GM12878 (cell line): ENCODE results near the gene IPO11. TPM values are rescaled to one million over a fixed set of nuclear protein-coding genes. Genes with fewer than 3 reads are reported as not detected.

Experiments
- ATAC-seq: fragments of 200-7000 bp; cut with Tn5 transposase; 3 replicates; pipeline ENCODE4 v1.9.1; 2020; ENCODE audit warnings: mild to moderate bottlenecking, moderate library complexity
- BruUV-seq: library from RNA; stranded (reverse); fragments of 400-500 nt; replicated peaks from 2 replicates; lab custom pipeline; 2021; lab: Mats Ljungman, UMichigan
- CTCF ChIA-PET: fragments of 300-600 bp; sonication (Branson Sonifier 250); formaldehyde crosslinking; extraction: SDS; loops from one replicate; lab custom pipeline; 2021; ENCODE audit warnings: inconsistent platforms; lab: Yijun Ruan, JAX
- POLR2A ChIA-PET: fragments of 350-600 bp; formaldehyde crosslinking; extraction: SDS; loops from one replicate; lab custom pipeline; 2021; ENCODE audit warnings: inconsistent platforms; lab: Charles Lee
- RAD21 ChIA-PET: fragments of 300-600 bp; sonication (Branson Sonifier 250); formaldehyde crosslinking; loops from one replicate; lab custom pipeline; 2023; ENCODE audit warnings: antibody characterized with exemption; ENCODE audit not compliant: unreplicated experiment; lab: Charles Lee
- SMC1A ChIA-PET: fragments of 300-600 bp; sonication (Branson Sonifier 250); formaldehyde crosslinking; loops from one replicate; lab custom pipeline; 2023; ENCODE audit not compliant: unreplicated experiment, uncharacterized antibody; lab: Charles Lee
- DNase-seq: peaks from one replicate; pipeline ENCODE4 v3.0.0-alpha.2; 2011; ENCODE audit warnings: low read depth, low spot score
- FAIRE-seq: peaks from 3 replicates; lab custom pipeline; 2011; peaks lifted over from hg19 to GRCh38; lab: Jason Lieb, UNC
- H2AFZ ChIP-seq: 2 replicates; pipeline ENCODE4 v1.6.0; 2011; ENCODE audit warnings: low read depth, low read length, control low read depth; ENCODE audit not compliant: control insufficient read depth
- H3K27ac ChIP-seq: 2 replicates; pipeline ENCODE4 v1.5.1; 2011; ENCODE audit warnings: control low read depth; ENCODE audit not compliant: control insufficient read depth, insufficient read depth
- H3K27me3 ChIP-seq, 2 experiments: replicated peaks in 1 of 2; 2 replicates each; pipeline versions ENCODE4 v1.6.0 to v1.6.1; 2011; ENCODE audit warnings: low read length in 1 of 2; ENCODE audit not compliant: control insufficient read depth in 2 of 2, insufficient read depth in 2 of 2
- H3K36me3 ChIP-seq, 2 experiments: 2 replicates each; pipeline ENCODE4 v1.5.1; 2011; ENCODE audit warnings: low read length in 1 of 2; ENCODE audit not compliant: control insufficient read depth in 2 of 2, insufficient read depth in 2 of 2
- H3K4me1 ChIP-seq: 2 replicates; pipeline ENCODE4 v1.6.1; 2011; ENCODE audit warnings: mild to moderate bottlenecking, low read length, moderate library complexity, mixed read lengths; ENCODE audit not compliant: control insufficient read depth, insufficient read depth
- H3K4me2 ChIP-seq: 2 replicates; pipeline ENCODE4 v1.6.0; 2011; ENCODE audit warnings: control low read depth; ENCODE audit not compliant: control insufficient read depth, insufficient read depth
- H3K4me3 ChIP-seq: fragments of 200-600 bp; sonication (generic); 2 replicates; pipeline ENCODE4 v1.5.1; 2016
- H3K79me2 ChIP-seq: 2 replicates; pipeline ENCODE4 v1.6.0; 2011; ENCODE audit warnings: low read length; ENCODE audit not compliant: control insufficient read depth, insufficient read depth
- H3K9ac ChIP-seq: 2 replicates; pipeline ENCODE4 v1.8.0; 2011; ENCODE audit warnings: low read length, control low read depth, mixed read lengths; ENCODE audit not compliant: control insufficient read depth, insufficient read depth
- H3K9me3 ChIP-seq: replicated peaks from 3 replicates; pipeline ENCODE4 v1.5.1; 2011; ENCODE audit warnings: mild to moderate bottlenecking, low read length; ENCODE audit not compliant: control insufficient read depth, insufficient read depth
- H4K20me1 ChIP-seq: 2 replicates; pipeline ENCODE4 v1.6.0; 2011; ENCODE audit not compliant: control insufficient read depth, insufficient read depth
- BACH1 ChIP-seq: fragments of 450-650 bp; IDR thresholded peaks from 2 replicates; pipeline ENCODE4 v1.6.1; 2017; ENCODE audit warnings: mild to moderate bottlenecking, borderline replicate concordance
- CBX3 ChIP-seq: fragments of 200-600 bp; sonication (generic); IDR thresholded peaks from 2 replicates; pipeline ENCODE4 v1.6.1; 2016; ENCODE audit warnings: low read depth, borderline replicate concordance
- EED ChIP-seq: sonication (generic); IDR thresholded peaks from 2 replicates; pipeline ENCODE4 v1.6.1; 2016; ENCODE audit warnings: antibody characterized with exemption, low read depth
- EP300 ChIP-seq, 2 experiments: fragments of 150-350 bp in 1 of 2; IDR thresholded peaks; 2 replicates each; pipeline ENCODE4 v1.6.1; 2011 to 2012; ENCODE audit warnings: low read depth in 2 of 2, low read length in 2 of 2, borderline replicate concordance in 1 of 2, improper control_type of control experiment in 1 of 2, inconsistent platforms in 1 of 2; ENCODE audit not compliant: control insufficient read depth in 1 of 2
- FOXK2 ChIP-seq: fragments of 450-650 bp; IDR thresholded peaks from 2 replicates; pipeline ENCODE4 v1.6.1; 2017; ENCODE audit warnings: mild to moderate bottlenecking, moderate library complexity
- HDGF ChIP-seq: fragments of 450-650 bp; IDR thresholded peaks from 2 replicates; pipeline ENCODE4 v1.6.1; 2016; ENCODE audit warnings: antibody characterized with exemption
- IRF4 ChIP-seq: IDR thresholded peaks from 2 replicates; pipeline ENCODE4 v1.6.1; 2011; ENCODE audit warnings: low read depth, low read length
- LARP7 ChIP-seq: fragments of 450-650 bp; IDR thresholded peaks from 2 replicates; pipeline ENCODE4 v1.6.1; 2017; ENCODE audit warnings: mild to moderate bottlenecking
- MYB ChIP-seq: fragments of 150-350 bp; IDR thresholded peaks from 2 replicates; pipeline ENCODE4 v1.6.1; 2014; ENCODE audit warnings: mild to moderate bottlenecking, low read depth, low read length, borderline replicate concordance
- MYC ChIP-seq: IDR thresholded peaks from 2 replicates; pipeline ENCODE4 v1.6.1; 2011; ENCODE audit warnings: mild to moderate bottlenecking, low read length, moderate library complexity, inconsistent platforms; ENCODE audit not compliant: insufficient read depth, insufficient replicate concordance, insufficient read length, severe bottlenecking
- RFX5 ChIP-seq: IDR thresholded peaks from 2 replicates; pipeline ENCODE4 v1.6.1; 2011; ENCODE audit warnings: low read depth, low read length, improper control_type of control experiment
- RUNX3 ChIP-seq: IDR thresholded peaks from 2 replicates; pipeline ENCODE4 v1.6.1; 2012; ENCODE audit warnings: low read length, inconsistent platforms
- SP1 ChIP-seq: IDR thresholded peaks from one replicate; pipeline ENCODE4 v1.6.1; 2011; ENCODE audit warnings: low read depth, low read length
- SUPT20H ChIP-seq: IDR thresholded peaks from 2 replicates; pipeline ENCODE4 v1.6.1; 2011; ENCODE audit warnings: low read depth, mild to moderate bottlenecking, low read length, moderate library complexity, borderline replicate concordance; ENCODE audit not compliant: control insufficient read depth
- WGBS: methylation state at CpG from one replicate; pipeline ENCODE4 v1.1.6; 2016; ENCODE audit warnings: low lambda C conversion rate; ENCODE audit not compliant: insufficient replicate concordance, insufficient coverage; ENCODE audit errors: missing lambda C conversion rate; 5-methylcytosine and 5-hydroxymethylcytosine counted together
- in situ Hi-C: fragments of 300-500 bp; cut with MboI; formaldehyde crosslinking; loops from 9 replicates; pipeline ENCODE4 v1.14.3; 2018; ENCODE audit warnings: mixed read lengths
- intact Hi-C: fragments of 100-400 bp; cut with micrococcal nuclease; formaldehyde crosslinking; loops from one replicate; pipeline ENCODE4 v1.14.2; 2022; ENCODE audit not compliant: unreplicated experiment
- polyA plus RNA-seq, 11 experiments: library from polyadenylated mRNA; depleted of rRNA in 4 of 11; unstranded in 6 of 11; stranded (reverse) in 5 of 11; fragments of >200 nt; fragmentation: Nextera tagmentation in 4 of 11; fragmentation: Illumina TruSeq in 1 of 11; extraction: Ambion mirVana in 4 of 11; extraction: Trizol in 1 of 11; gene quantifications; 1 replicate in 1 of 11; 2 replicates in 10 of 11; pipeline versions ENCODE4 v1.2.1 to v1.2.3, GENCODE V29; 2011 to 2016; ENCODE audit warnings: inconsistent platforms in 2 of 11, missing spikeins in 2 of 11, low read depth in 1 of 11
- total RNA-seq, 4 experiments: library from RNA; depleted of rRNA in 3 of 4; stranded (reverse); fragments of >200 nt in 3 of 4; fragmentation: Illumina TruSeq in 1 of 4; extraction: Trizol in 1 of 4; gene quantifications; 2 replicates each; pipeline versions ENCODE4 v1.2.1 to v1.2.3, GENCODE V29; 2013 to 2021
- TF ChIP-seq, protein P1 (sequence below): fragments of 450-650 bp; IDR thresholded peaks from 2 replicates; pipeline ENCODE4 v1.6.1; 2017; ENCODE audit warnings: antibody characterized with exemption, mild to moderate bottlenecking, moderate library complexity
- TF ChIP-seq, protein P2 (sequence below): fragments of 450-650 bp; IDR thresholded peaks from 2 replicates; pipeline ENCODE4 v1.6.1; 2016; ENCODE audit warnings: mild to moderate bottlenecking

IPO11 gene
- total and polyA plus RNA-seq, 10 of the 15 experiments (the other 5 are each of a cell fraction or from before 2014, with no cell fraction given), result 14.1 to 49.3 (median 29.8) TPM

DNA sequence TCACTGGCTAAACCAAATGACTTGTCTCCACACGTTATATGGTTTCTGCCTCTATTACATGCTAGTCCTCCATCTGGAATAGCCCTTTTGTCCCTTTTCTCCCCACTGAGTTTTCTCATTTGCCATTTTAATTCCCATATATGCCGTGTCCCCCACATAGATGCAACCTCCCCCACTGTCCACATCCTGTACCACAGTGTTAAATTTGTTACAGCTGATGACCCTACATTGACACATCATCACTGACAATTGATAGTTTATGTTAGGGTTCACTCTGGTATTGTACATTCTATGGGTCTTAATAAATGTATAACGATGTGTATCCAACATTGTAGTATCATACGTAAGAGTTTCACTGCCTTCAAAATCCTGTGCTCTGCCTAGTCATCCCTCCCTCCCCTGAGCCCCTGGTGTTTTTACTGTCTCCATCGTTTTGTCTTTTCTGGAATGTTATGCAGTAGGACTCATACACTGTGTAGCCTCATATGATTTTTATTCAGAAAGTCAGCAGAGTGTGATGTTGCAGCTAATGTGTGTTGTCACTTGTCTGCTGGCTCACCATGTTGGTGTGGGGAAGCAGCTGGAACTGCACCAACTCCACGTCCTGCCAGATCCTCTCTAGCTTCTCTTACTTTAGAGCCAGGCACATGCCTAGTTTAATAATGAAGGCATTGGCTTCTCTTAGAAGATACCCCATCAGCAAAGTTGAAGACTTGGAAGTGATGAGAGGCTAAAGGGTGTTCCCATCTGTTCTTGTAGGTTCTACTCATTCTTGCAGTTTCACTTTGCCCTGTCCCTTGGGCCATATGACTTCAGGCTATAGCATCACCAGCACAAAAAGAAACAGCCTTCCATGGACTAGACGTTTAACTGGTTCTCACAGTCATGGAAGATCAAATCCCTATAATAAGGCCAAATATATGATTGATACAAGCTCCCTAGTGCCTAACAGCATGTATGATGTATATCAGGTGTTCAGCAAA is 196.3 kb downstream of the IPO11 start:
- FAIRE-seq (no peak), ATAC-seq (no peak)
- intact Hi-C loops (no loop called here), in situ Hi-C loops (no loop called here)
- RAD21 ChIA-PET, result no interaction called here
- no peak overlapping the region for H3K9ac ChIP-seq
- SMC1A ChIA-PET, result interaction anchor here (1.0 to 1.3 kb wide), 2 partner anchors 13 to 22 kb away, joined by 3 read pairs; no protein-coding TSS in a partner anchor
- no TSS peak for BruUV-seq
- no peak overlapping the region for H3K4me3 ChIP-seq
- 96% methylated on average over 7 of the region's 7 CpGs for whole genome bisulfite sequencing
- no peaks in the 10 kb centered on the region for H3K27me3 ChIP-seq
- TF ChIP-seq IRF4, result no peak
- TF ChIP-seq LARP7, result no peak
- TF ChIP-seq HDGF, result no peak
- TF ChIP-seq EED, result no peak
- no peak for TF ChIP-seq RFX5
- no peak for TF ChIP-seq EP300 (IDR thresholded peaks at IDR 0.05; ENCODE audit: borderline replicate concordance in 1 of 2, control insufficient read depth in 1 of 2, low read depth in 2 of 2, low read length in 2 of 2)
- no peak for TF ChIP-seq SUPT20H
- no peak for TF ChIP-seq CBX3
- TF ChIP-seq MYB, result no peak
- no peak for TF ChIP-seq MYC
- TF ChIP-seq, protein P1, sequence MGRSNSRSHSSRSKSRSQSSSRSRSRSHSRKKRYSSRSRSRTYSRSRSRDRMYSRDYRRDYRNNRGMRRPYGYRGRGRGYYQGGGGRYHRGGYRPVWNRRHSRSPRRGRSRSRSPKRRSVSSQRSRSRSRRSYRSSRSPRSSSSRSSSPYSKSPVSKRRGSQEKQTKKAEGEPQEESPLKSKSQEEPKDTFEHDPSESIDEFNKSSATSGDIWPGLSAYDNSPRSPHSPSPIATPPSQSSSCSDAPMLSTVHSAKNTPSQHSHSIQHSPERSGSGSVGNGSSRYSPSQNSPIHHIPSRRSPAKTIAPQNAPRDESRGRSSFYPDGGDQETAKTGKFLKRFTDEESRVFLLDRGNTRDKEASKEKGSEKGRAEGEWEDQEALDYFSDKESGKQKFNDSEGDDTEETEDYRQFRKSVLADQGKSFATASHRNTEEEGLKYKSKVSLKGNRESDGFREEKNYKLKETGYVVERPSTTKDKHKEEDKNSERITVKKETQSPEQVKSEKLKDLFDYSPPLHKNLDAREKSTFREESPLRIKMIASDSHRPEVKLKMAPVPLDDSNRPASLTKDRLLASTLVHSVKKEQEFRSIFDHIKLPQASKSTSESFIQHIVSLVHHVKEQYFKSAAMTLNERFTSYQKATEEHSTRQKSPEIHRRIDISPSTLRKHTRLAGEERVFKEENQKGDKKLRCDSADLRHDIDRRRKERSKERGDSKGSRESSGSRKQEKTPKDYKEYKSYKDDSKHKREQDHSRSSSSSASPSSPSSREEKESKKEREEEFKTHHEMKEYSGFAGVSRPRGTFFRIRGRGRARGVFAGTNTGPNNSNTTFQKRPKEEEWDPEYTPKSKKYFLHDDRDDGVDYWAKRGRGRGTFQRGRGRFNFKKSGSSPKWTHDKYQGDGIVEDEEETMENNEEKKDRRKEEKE, result no peak
- no peak for TF ChIP-seq BACH1
- TF ChIP-seq FOXK2, result no peak
- TF ChIP-seq SP1, result no peak
- no peak for TF ChIP-seq RUNX3
- TF ChIP-seq, protein P2, sequence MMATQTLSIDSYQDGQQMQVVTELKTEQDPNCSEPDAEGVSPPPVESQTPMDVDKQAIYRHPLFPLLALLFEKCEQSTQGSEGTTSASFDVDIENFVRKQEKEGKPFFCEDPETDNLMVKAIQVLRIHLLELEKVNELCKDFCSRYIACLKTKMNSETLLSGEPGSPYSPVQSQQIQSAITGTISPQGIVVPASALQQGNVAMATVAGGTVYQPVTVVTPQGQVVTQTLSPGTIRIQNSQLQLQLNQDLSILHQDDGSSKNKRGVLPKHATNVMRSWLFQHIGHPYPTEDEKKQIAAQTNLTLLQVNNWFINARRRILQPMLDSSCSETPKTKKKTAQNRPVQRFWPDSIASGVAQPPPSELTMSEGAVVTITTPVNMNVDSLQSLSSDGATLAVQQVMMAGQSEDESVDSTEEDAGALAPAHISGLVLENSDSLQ, result no peak
- TF ChIP-seq, all 136 proteins: peak for 0
- H4K20me1 ChIP-seq, result no peaks in the 10 kb centered on the region
- ChIA-PET CTCF (interaction anchor here (1.5 kb wide), 1 partner anchor 148 kb away, joined by 4 read pairs; no protein-coding TSS in a partner anchor), POLR2A (no interaction called here)
- H3K79me2 ChIP-seq, result no peaks in the 10 kb centered on the region
- no peaks in the 10 kb centered on the region for H3K9me3 ChIP-seq
- no peak overlapping the region for H3K4me2 ChIP-seq
- H3K4me1 ChIP-seq, result no peaks in the 10 kb centered on the region
- no peak overlapping the region for H2AFZ ChIP-seq
- H3K36me3 ChIP-seq, result peaks cover 0 to 1% of the 10 kb centered on the region in 2 experiments; a peak in 2 of 4 replicates
- DNase-seq, result no peak
- no peak overlapping the region for H3K27ac ChIP-seq
